ENCODE measurements around the gene MR1. TPM values are rescaled to one million over a fixed set of nuclear protein-coding genes. Genes with fewer than 3 reads are reported as not detected.

MR1 gene
- total RNA-seq, 4 donors from 2014 or later = 11.9 to 39.3 (median 15.2) TPM

DNA sequence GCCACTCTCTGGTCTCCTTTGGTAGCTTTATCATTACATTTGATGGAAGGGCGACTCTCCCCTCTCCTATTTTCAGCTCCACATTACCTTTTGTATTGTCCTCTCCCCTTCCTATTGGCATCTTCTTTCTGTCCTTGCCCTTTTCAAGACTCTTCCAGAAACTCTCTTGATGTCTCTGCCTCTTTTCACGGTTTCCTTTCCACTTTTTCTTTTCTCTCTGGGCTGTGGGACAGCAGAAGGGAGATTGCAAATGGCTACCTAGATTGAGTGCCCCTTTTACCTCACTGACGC, 72.2 kb downstream of the MR1 start:
- TF ChIP-seq, protein P1, sequence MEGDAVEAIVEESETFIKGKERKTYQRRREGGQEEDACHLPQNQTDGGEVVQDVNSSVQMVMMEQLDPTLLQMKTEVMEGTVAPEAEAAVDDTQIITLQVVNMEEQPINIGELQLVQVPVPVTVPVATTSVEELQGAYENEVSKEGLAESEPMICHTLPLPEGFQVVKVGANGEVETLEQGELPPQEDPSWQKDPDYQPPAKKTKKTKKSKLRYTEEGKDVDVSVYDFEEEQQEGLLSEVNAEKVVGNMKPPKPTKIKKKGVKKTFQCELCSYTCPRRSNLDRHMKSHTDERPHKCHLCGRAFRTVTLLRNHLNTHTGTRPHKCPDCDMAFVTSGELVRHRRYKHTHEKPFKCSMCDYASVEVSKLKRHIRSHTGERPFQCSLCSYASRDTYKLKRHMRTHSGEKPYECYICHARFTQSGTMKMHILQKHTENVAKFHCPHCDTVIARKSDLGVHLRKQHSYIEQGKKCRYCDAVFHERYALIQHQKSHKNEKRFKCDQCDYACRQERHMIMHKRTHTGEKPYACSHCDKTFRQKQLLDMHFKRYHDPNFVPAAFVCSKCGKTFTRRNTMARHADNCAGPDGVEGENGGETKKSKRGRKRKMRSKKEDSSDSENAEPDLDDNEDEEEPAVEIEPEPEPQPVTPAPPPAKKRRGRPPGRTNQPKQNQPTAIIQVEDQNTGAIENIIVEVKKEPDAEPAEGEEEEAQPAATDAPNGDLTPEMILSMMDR (IDR thresholded peaks at IDR 0.05; ENCODE audit: low read depth) = no peak

DNA sequence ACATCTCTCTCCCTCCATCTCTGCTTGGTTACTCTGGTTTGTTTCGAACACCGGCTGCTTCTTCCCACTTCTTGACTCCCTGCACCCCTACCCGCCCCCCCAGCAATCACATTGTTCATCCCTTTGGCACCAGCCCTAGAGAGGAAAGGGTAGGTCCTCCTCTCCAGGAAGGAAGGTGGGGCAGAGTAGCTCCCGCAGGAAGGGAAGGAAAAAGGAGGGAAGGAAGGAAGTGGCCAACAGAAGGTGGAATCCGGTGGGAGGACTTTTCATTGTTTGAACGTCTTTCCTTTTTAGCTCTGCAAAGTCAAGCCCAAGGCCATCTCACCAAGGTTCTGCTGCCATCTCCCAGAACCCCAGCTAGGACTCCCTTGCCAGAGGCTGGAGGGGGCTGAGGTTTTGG, 72.7 kb downstream of the MR1 start:
- TF ChIP-seq, protein P1 (IDR thresholded peaks at IDR 0.05; ENCODE audit: low read depth) = no peak

DNA sequence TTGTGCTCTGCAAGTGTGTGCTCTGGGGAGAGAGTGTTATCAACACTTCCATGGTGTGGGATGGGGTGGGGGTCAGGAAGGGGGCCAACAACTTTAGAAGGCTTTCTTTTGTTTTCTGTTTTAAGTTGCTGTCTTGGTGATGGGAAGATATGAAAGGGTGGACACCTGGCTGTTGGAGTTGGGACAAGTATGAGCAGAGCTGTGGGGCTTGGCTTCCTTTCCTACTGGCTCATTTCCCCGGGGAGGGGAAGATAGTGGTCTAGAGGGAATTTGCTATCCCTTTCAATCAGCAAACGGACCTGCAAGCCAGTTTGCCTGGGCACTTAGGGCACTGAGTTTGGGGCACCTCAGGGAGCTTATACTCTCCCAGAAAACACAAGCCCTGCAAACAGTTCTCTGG, 73.9 kb downstream of the MR1 start:
- TF ChIP-seq, protein P1 (IDR thresholded peaks at IDR 0.05; ENCODE audit: low read depth) = no peak

DNA sequence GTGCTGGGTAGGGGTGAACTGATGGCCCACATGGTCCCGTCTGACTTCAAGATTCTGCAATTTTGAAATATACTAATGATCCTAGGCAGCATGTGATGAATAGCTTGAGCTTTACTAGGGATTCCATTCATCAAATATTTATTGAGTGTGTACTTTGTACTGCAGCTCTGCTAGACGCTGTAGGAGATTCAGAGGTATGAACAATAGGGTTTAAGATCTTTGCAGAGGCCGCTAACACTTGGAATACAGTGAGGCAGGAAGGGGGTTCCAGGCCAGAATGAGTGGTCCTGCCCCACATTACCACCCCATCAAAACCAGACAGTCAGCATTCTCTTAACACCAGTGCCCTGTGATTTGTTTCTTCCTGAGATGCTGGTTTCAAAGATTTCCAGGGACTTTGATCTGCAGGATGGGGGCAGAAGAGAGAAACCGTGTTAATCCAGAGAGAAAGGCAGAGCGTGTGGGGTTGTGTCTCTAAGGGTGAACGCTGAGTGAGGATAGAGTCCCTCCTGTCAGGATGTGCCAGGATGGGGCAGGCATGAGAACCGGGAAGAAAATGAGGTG, 74.6 kb downstream of the MR1 start:
- TF ChIP-seq, protein P1 (IDR thresholded peaks at IDR 0.05; ENCODE audit: low read depth) = no peak

DNA sequence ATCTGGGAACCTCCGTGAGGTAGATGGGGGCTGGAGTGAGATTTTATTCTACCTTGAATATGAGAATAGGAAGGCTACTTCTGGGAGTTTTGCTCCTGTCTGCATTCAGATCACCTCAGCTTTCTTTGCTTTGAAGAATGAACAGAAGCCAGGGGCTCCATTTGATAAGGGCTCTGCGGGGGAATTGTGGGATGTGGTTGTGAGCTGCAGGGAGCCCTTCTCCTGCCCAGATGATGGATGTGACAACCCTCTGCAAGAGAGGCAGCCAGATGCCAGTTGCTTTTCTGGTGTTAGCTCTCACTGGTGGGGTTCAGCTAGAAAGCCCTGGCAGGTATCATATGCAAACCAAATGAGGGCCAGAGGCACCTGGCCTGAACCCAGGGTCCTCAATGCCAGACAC, 76.2 kb downstream of the MR1 start:
- TF ChIP-seq, protein P1 (IDR thresholded peaks at IDR 0.05; ENCODE audit: low read depth) = no peak

Other genes with a start within 250 kb of the MR1 start
- gene KIAA1614, start 121.1 kb upstream of the MR1 start, total RNA-seq = 10 to 100 TPM in 2 of 4 donors, 1 to 10 TPM in 2; 6.3 to 13.9 (median 10.1) TPM
- gene STX6, start 11.1 kb upstream of the MR1 start, total RNA-seq = 10 to 100 TPM; 18.4 to 33.8 (median 21.5) TPM
- 1 to 10 TPM; 4.9 to 9.9 (median 6.4) TPM for gene IER5, start 54.7 kb downstream of the MR1 start, total RNA-seq

All from subcutaneous adipose tissue (tissue), 4 donors.